BLaER1 treated with 17β-estradiol and CSF1 and Interleukin-3, amounts not matched to agents 10 nM and 100 nM (cell line): ENCODE results near the gene IL1RL1.
A peak's percentile ranks its signal among the peaks of the same experiment; 100 is the strongest.

Experiments
- H3K27ac ChIP-seq, 11 experiments: shearing (Covaris generic); formaldehyde crosslinking; 2 replicates each; pipeline ENCODE4 v1.8.1; 2022
- H3K27me3 ChIP-seq, 11 experiments: shearing (Covaris generic); formaldehyde crosslinking; 2 replicates each; pipeline ENCODE4 v1.8.1; 2022
- H3K36me3 ChIP-seq, 11 experiments: shearing (Covaris generic); formaldehyde crosslinking; 2 replicates each; pipeline ENCODE4 v1.8.1; 2022
- H3K4me1 ChIP-seq, 10 experiments: shearing (Covaris generic); formaldehyde crosslinking; 2 replicates each; pipeline ENCODE4 v1.8.1; 2022
- H3K4me2 ChIP-seq, 11 experiments: shearing (Covaris generic); formaldehyde crosslinking; 2 replicates each; pipeline ENCODE4 v1.8.1; 2022
- H3K4me3 ChIP-seq, 10 experiments: shearing (Covaris generic); formaldehyde crosslinking; 2 replicates each; pipeline ENCODE4 v1.8.1; 2022
- H3K9ac ChIP-seq, 11 experiments: shearing (Covaris generic); formaldehyde crosslinking; 2 replicates each; pipeline ENCODE4 v1.8.1; 2022
- H3K9me3 ChIP-seq, 11 experiments: shearing (Covaris generic); formaldehyde crosslinking; replicated peaks in 1 of 11; 2 replicates each; pipeline ENCODE4 v1.8.1; 2022
- H4K20me1 ChIP-seq, 11 experiments: shearing (Covaris generic); formaldehyde crosslinking; 2 replicates each; pipeline ENCODE4 v1.8.1; 2022
- Cebpa-rat ChIP-seq, 11 experiments: shearing (Covaris generic); IDR thresholded peaks; 2 replicates each; pipeline ENCODE4 v1.8.1; 2022

IL1RL1 gene

DNA sequence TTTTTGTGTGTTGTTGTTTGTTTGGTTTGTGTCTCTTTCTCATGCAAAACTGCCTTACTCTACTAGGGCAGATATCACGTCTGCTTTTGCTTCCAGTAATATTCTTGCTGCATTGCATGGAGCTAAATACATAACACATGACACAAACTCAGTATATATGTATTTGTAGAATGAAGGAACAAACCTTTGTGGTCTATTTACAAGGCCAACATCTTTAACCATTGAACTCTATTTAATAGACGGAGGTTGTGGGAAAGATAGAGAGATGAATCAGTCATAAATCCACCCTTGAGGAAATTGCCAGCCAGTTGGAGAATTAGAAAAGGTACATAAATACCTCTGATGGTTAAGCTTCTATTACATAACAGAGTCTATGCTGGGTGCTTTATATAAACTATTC is 26.0 kb upstream of the IL1RL1 start:
- no peak overlapping the region for H3K4me2 ChIP-seq
- peaks cover 0 to 3% (median 0%) of the 10 kb centered on the region in 11 experiments; a peak in 1 of 22 replicates for H4K20me1 ChIP-seq
- peaks cover 0 to 16% (median 0%) of the 10 kb centered on the region in 11 experiments; a peak in 1 of 22 replicates for H3K27me3 ChIP-seq
- H3K9ac ChIP-seq, result no peak overlapping the region
- no peaks in the 10 kb centered on the region for H3K9me3 ChIP-seq
- no peaks in the 10 kb centered on the region for H3K36me3 ChIP-seq
- no peak for TF ChIP-seq Cebpa-rat (IDR thresholded peaks at IDR 0.05)
- H3K4me1 ChIP-seq, result peaks cover 0 to 30% (median 7%) of the 10 kb centered on the region in 10 experiments; a peak in 10 of 20 replicates
- no peak overlapping the region for H3K4me3 ChIP-seq
- no peak overlapping the region for H3K27ac ChIP-seq

DNA sequence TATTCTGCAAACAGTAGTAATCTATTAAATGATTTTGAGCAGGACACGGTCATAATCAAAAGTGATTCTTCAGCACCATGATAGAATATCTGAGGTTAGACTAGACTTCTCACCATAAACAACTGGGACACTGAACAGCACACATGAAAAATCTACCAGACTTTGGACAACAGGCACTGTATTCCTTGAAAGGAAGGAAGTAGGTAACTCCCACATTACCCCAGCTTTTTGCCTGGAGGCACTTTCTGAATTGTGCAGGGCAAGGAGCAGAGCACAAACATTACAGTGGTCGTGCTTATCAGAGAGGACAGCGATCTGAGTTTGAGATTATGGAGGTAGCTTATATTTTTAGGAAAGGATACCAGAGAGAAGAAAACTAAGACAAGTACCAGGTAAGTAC is 25.3 kb upstream of the IL1RL1 start:
- H3K27ac ChIP-seq, result no peak overlapping the region

DNA sequence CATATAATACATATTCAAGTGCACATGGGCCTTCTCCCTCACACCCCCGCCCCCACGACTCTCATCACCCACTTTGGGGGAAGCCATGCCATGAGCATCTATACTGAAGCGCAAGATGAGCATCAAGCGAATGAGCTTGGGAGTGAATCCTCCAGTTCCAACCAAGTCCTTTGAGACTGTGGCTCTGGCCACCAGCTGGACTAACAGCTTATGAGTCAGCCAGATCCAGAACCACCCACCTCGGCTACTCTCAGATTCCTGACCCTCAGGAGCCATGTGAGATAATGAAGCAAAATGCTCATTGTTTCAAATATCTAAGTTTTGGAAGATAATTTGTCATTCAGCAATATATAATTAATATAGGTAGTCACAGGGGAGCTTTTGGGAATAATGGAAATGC is 22.2 kb upstream of the IL1RL1 start:
- no peak overlapping the region for H3K9ac ChIP-seq
- H3K4me3 ChIP-seq, result no peak overlapping the region
- H3K27me3 ChIP-seq, result peaks cover 0 to 19% (median 0%) of the 10 kb centered on the region in 11 experiments; a peak in 4 of 22 replicates
- H3K27ac ChIP-seq, result no peak overlapping the region
- no peak for TF ChIP-seq Cebpa-rat (IDR thresholded peaks at IDR 0.05)
- H3K9me3 ChIP-seq, result no peaks in the 10 kb centered on the region
- no peak overlapping the region for H3K4me2 ChIP-seq
- no peaks in the 10 kb centered on the region for H3K36me3 ChIP-seq
- H4K20me1 ChIP-seq, result no peaks in the 10 kb centered on the region
- H3K4me1 ChIP-seq, result peaks cover 0 to 30% (median 11%) of the 10 kb centered on the region in 10 experiments; a peak in 17 of 20 replicates

More for the DNA sequence above, 25.3 kb upstream of the IL1RL1 start:
- Histone ChIP-seq H3K27me3 (peaks cover 0 to 15% (median 0%) of the 10 kb centered on the region in 11 experiments; a peak in 1 of 22 replicates), H3K4me1 (peaks cover 0 to 34% (median 9%) of the 10 kb centered on the region in 10 experiments; a peak in 14 of 20 replicates), H3K9ac (no peak overlapping the region), H3K4me2 (no peak overlapping the region), H3K36me3 (no peaks in the 10 kb centered on the region), H3K9me3 (no peaks in the 10 kb centered on the region), H3K4me3 (no peak overlapping the region), H4K20me1 (peaks cover 0 to 3% (median 0%) of the 10 kb centered on the region in 11 experiments; a peak in 1 of 22 replicates)
- TF ChIP-seq Cebpa-rat (IDR thresholded peaks at IDR 0.05), result no peak

DNA sequence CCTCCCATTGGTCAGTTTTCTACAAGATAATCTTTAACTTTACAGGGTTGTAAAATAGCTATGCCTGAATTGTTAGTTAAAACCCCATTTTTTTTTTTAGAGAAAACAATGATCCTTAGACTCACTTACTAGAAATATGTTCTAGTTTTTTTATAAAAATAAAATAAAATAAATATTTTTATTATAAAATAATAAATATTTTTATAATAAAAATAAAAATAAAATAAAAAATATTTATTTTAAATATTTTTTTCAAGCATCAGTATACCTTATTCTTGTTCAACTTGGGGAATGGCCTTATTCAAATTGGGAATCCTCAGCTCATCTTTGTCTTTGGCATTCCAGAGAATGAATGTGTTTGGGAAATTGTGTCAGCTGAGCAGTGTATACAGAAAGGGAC is 20.8 kb upstream of the IL1RL1 start:
- Histone ChIP-seq H3K27me3 (peaks cover 0 to 17% (median 0%) of the 10 kb centered on the region in 11 experiments; a peak in 4 of 22 replicates), H3K27ac (no peak overlapping the region), H3K36me3 (no peaks in the 10 kb centered on the region), H3K4me1 (peaks cover 7 to 37% (median 20%) of the 10 kb centered on the region in 10 experiments; a peak in 18 of 20 replicates), H3K4me2 (peak overlapping the region in 3 of 11 experiments; percentile 23 to 82 (median 67); a peak in 4 of 22 replicates), H3K9ac (no peak overlapping the region), H3K9me3 (no peaks in the 10 kb centered on the region), H3K4me3 (no peak overlapping the region), H4K20me1 (no peaks in the 10 kb centered on the region)
- TF ChIP-seq Cebpa-rat (IDR thresholded peaks at IDR 0.05), result no peak

DNA sequence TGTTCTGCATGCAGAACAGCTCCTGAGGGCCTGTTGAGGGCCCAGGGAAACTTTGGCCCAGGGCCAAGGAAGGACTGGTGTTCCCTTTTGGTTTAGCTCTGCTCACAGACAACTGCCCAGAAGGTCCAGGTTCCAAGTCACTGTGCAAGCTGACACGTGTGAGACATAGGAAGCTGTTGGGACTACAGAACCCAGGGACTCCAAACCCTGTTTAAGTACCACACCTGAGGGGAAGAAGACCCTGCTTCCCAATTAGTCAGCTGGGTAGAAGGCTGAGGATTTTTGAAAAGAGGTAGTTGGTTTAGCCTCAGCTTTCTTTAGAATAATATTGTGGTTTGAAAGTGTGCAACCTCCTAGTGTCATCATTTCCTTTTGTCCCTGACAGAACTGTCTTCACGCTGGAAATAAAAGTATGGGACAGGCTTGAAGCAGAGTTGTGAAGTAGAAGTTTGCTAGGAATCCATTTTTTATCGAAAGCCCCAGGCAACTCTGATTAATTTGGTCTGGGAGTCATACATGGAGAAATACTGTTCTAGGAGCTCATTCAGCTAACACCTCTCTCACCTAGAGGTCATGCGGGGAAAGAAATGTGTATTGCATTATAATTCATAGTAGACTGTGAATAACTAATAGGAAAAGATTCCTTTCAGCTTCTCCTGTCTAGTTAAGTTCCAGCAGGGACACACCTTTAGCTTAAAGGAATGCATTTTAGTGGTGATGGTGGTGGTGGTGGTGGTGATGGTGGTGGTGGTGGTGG is 19.9 kb upstream of the IL1RL1 start:
- H3K4me2 ChIP-seq, result peak overlapping the region in 10 of 11 experiments; percentile 5 to 82 (median 41); a peak in 16 of 22 replicates
- H3K4me3 ChIP-seq, result no peak overlapping the region
- H3K9me3 ChIP-seq, result no peaks in the 10 kb centered on the region
- peak overlapping the region in 2 of 11 experiments; percentile 4 to 26; a peak in 1 of 22 replicates for H3K9ac ChIP-seq
- H4K20me1 ChIP-seq, result no peaks in the 10 kb centered on the region
- peaks cover 10 to 46% (median 25%) of the 10 kb centered on the region in 10 experiments; a peak in 18 of 20 replicates for H3K4me1 ChIP-seq
- no peaks in the 10 kb centered on the region for H3K36me3 ChIP-seq
- TF ChIP-seq Cebpa-rat (IDR thresholded peaks at IDR 0.05), result no peak
- peak overlapping the region in 3 of 11 experiments; percentile 5 to 31 (median 12); a peak in 3 of 22 replicates for H3K27ac ChIP-seq
- peaks cover 0 to 22% (median 0%) of the 10 kb centered on the region in 11 experiments; a peak in 4 of 22 replicates for H3K27me3 ChIP-seq

DNA sequence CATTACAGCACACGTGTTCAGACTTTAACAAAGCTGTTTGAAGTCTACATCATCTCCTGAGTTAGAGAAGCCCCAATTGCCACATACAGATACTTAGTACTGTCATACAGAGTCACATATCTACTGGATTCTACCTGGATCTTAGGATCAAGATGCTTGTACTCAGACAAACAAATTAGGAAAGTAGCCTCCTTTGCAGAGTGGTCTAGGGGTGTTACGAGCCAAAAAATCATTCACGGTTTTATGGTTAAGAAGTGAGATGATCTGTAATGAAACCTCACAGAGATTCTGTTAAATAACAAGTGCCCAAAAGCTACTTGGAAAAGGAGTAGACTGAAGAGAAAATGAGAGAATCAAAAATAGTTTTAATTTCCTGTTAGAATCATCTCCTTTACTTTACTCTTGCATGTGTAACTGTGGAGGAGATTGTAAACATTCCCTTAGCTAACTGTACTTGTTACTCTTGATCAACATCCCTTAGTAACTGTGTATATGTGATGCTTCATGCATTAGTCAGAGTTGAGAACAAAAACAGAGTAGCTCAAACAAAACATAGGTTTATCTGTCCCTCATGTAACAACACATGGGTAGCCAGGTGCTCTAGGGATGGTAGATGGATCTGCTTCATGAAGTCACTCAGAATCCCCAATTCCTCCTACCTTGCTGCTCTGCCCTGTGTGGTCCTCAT is 16.4 kb upstream of the IL1RL1 start:
- Histone ChIP-seq H3K27ac (no peak overlapping the region), H3K4me1 (peaks cover 10 to 47% (median 25%) of the 10 kb centered on the region in 10 experiments; a peak in 18 of 20 replicates)

DNA sequence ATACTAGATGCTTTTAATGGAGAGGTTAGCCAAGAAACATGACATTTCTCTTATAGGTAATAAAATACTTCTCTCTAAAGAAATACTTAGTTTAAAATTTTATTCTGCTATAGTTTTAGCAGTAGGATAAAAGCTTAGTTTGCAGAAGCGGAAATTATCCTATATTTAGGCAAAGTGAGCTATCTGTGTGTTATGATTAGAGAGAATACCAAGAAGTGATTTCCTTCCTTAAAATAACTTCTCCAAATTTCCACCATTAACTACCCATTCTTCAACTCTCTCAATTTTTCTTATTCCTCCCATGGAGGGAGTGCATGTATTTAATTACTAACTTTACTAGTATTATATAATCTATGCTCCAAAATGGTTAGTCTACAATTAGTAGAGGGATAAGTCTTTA is 15.8 kb upstream of the IL1RL1 start:
- no peak for TF ChIP-seq Cebpa-rat (IDR thresholded peaks at IDR 0.05)
- H3K36me3 ChIP-seq, result no peaks in the 10 kb centered on the region
- H4K20me1 ChIP-seq, result no peaks in the 10 kb centered on the region
- H3K4me3 ChIP-seq, result no peak overlapping the region
- H3K9ac ChIP-seq, result no peak overlapping the region
- H3K9me3 ChIP-seq, result no peaks in the 10 kb centered on the region
- H3K27ac ChIP-seq, result no peak overlapping the region
- H3K4me2 ChIP-seq, result peak overlapping the region in 8 of 11 experiments; percentile 23 to 93 (median 62); a peak in 15 of 22 replicates
- peaks cover 10 to 47% (median 25%) of the 10 kb centered on the region in 10 experiments; a peak in 18 of 20 replicates for H3K4me1 ChIP-seq
- H3K27me3 ChIP-seq, result peaks cover 0 to 27% (median 0%) of the 10 kb centered on the region in 11 experiments; a peak in 4 of 22 replicates

More for the DNA sequence above, 16.4 kb upstream of the IL1RL1 start:
- no peak for TF ChIP-seq Cebpa-rat (IDR thresholded peaks at IDR 0.05)
- H3K9me3 ChIP-seq, result no peaks in the 10 kb centered on the region
- H4K20me1 ChIP-seq, result no peaks in the 10 kb centered on the region
- peak overlapping the region in 8 of 11 experiments; percentile 23 to 93 (median 62); a peak in 13 of 22 replicates for H3K4me2 ChIP-seq
- no peak overlapping the region for H3K4me3 ChIP-seq
- H3K27me3 ChIP-seq, result peaks cover 0 to 27% (median 0%) of the 10 kb centered on the region in 11 experiments; a peak in 4 of 22 replicates
- H3K9ac ChIP-seq, result no peak overlapping the region
- no peaks in the 10 kb centered on the region for H3K36me3 ChIP-seq

DNA sequence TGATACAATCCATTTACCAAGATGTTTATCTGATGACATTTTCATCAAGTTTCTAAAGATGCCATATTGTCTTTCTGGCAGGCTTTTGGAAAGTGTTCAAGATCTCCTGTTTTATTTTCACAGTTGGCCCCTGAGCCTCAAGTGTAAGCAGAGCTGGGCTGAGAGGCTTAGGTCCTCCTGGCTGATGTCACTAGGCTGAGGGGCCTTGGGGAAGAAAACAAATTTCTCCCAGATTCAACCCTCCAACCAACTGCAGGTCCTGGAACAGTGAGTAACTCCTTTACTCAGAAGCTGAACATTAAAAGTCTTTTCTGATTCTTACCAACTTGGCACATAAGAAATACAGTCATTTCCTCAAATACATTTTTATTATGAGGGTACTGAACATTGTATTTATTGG is 14.9 kb upstream of the IL1RL1 start:
- Histone ChIP-seq H3K4me3 (no peak overlapping the region), H3K4me2 (peak overlapping the region in 4 of 11 experiments; percentile 64 to 93 (median 76); a peak in 5 of 22 replicates), H3K9ac (no peak overlapping the region), H3K36me3 (no peaks in the 10 kb centered on the region), H3K27me3 (peaks cover 0 to 27% (median 0%) of the 10 kb centered on the region in 11 experiments; a peak in 4 of 22 replicates), H3K27ac (no peak overlapping the region), H4K20me1 (no peaks in the 10 kb centered on the region), H3K4me1 (peaks cover 9 to 39% (median 20%) of the 10 kb centered on the region in 10 experiments; a peak in 18 of 20 replicates), H3K9me3 (no peaks in the 10 kb centered on the region)
- TF ChIP-seq Cebpa-rat (IDR thresholded peaks at IDR 0.05), result no peak
